HepG2 (cell line): ENCODE results near the gene GLCE. TPM values are rescaled to one million over a fixed set of nuclear protein-coding genes. Genes with fewer than 3 reads are reported as not detected.
A peak's percentile ranks its signal among the peaks of the same experiment; 100 is the strongest.
"Not testable (repeated sequence)": the region's sequence is repeated elsewhere in the genome, so short reads cannot be mapped to it uniquely, and the experiment has no call there.

ENCODE experiments used
- ATAC-seq: fragments of 200-7000 bp; cut with Tn5 transposase; 3 replicates; pipeline ENCODE4 v1.9.1; 2020; ENCODE audit warnings: mild to moderate bottlenecking, moderate library complexity
- BruUV-seq: library from RNA; stranded (reverse); fragments of 400-500 nt; replicated peaks from 2 replicates; lab custom pipeline; 2021; lab: Mats Ljungman, UMichigan
- CTCF ChIA-PET: fragments of 300-600 bp; formaldehyde crosslinking; extraction: SDS; loops from one replicate; lab custom pipeline; 2021; ENCODE audit warnings: low total read pairs, inconsistent platforms, low intra/inter-chr PET ratio; lab: Yijun Ruan, JAX
- POLR2A ChIA-PET: fragments of 350-600 bp; sonication (Branson Sonifier 250); formaldehyde crosslinking; loops from one replicate; lab custom pipeline; 2020; ENCODE audit warnings: antibody characterized with exemption, inconsistent platforms; lab: Yijun Ruan, JAX
- DNase-seq: peaks from one replicate; pipeline ENCODE4 v3.0.0-alpha.2; 2015; ENCODE audit warnings: low spot score
- FAIRE-seq: peaks from 3 replicates; lab custom pipeline; 2011; peaks lifted over from hg19 to GRCh38; lab: Jason Lieb, UNC
- H2AFZ ChIP-seq: one replicate; pipeline ENCODE4 v1.6.1; 2011; ENCODE audit warnings: low read length, inconsistent platforms
- H3K27ac ChIP-seq: fragments of 300-600 bp; 3 replicates; pipeline ENCODE4 v1.8.0; 2011; ENCODE audit warnings: mixed run types, mild to moderate bottlenecking, mixed read lengths, low read length, inconsistent platforms; ENCODE audit not compliant: insufficient read depth; ENCODE audit errors: extremely low read length
- H3K27me3 ChIP-seq, 2 experiments: fragments of 200-600 bp in 1 of 2; 2 replicates in 1 of 2; 3 replicates in 1 of 2; pipeline versions ENCODE4 v1.6.0 to v1.8.0; 2011; ENCODE audit warnings: low read length in 2 of 2, mild to moderate bottlenecking in 2 of 2, moderate library complexity in 2 of 2, inconsistent platforms in 1 of 2; ENCODE audit not compliant: insufficient read depth in 2 of 2, control insufficient read depth in 1 of 2
- H3K36me3 ChIP-seq, 2 experiments: fragments of 200-600 bp in 1 of 2; replicated peaks in 1 of 2; 2 replicates in 1 of 2; 3 replicates in 1 of 2; pipeline versions ENCODE4 v1.5.1 to v1.8.0; 2011; ENCODE audit warnings: low read length in 2 of 2, inconsistent platforms in 1 of 2; ENCODE audit not compliant: insufficient read depth in 2 of 2, control insufficient read depth in 1 of 2
- H3K4me1 ChIP-seq: 2 replicates; pipeline ENCODE4 v1.5.1; 2012; ENCODE audit warnings: low read length, inconsistent platforms; ENCODE audit not compliant: insufficient read depth
- H3K4me2 ChIP-seq: 2 replicates; pipeline ENCODE4 v1.6.0; 2011; ENCODE audit warnings: low read depth, low read length, inconsistent platforms
- H3K4me3 ChIP-seq, 3 experiments: fragments of 200-600 bp in 1 of 3; sonication (generic), shearing (Covaris generic) in 1 of 3; replicated peaks in 1 of 3; 2 replicates each; pipeline ENCODE4 v1.5.1; 2011 to 2016; ENCODE audit warnings: low read length in 3 of 3, inconsistent platforms in 2 of 3, low read depth in 2 of 3, mild to moderate bottlenecking in 2 of 3, control low read depth in 1 of 3, mixed read lengths in 1 of 3; ENCODE audit not compliant: insufficient read depth in 1 of 3
- H3K79me2 ChIP-seq: one replicate; pipeline ENCODE4 v1.6.1; 2011; ENCODE audit warnings: low read length, inconsistent platforms; ENCODE audit not compliant: insufficient read depth
- H3K9ac ChIP-seq: 2 replicates; pipeline ENCODE4 v1.6.0; 2011; ENCODE audit warnings: mild to moderate bottlenecking, low read depth, low read length, inconsistent platforms; ENCODE audit not compliant: insufficient read depth
- H3K9me3 ChIP-seq: 2 replicates; pipeline ENCODE4 v1.5.1; 2012; ENCODE audit warnings: mild to moderate bottlenecking, low read length
- H4K20me1 ChIP-seq: 2 replicates; pipeline ENCODE4 v1.6.0; 2011; ENCODE audit warnings: inconsistent platforms, mild to moderate bottlenecking, low read length, moderate library complexity; ENCODE audit not compliant: insufficient read depth
- SMARCC2 ChIP-seq: fragments of 450-650 bp; IDR thresholded peaks from 2 replicates; pipeline ENCODE4 v1.6.1; 2017; ENCODE audit warnings: antibody characterized with exemption, mild to moderate bottlenecking
- ZMYM3 ChIP-seq: sonication (generic); formaldehyde crosslinking; IDR thresholded peaks from 2 replicates; pipeline ENCODE4 v1.5.1; 2020; ENCODE audit warnings: mild to moderate bottlenecking, missing genetic modification reagents
- ZNF629 ChIP-seq: sonication (generic); formaldehyde crosslinking; conservative IDR thresholded peaks from 2 replicates; pipeline ENCODE4 v1.5.0; 2020; ENCODE audit warnings: missing genetic modification reagents
- WGBS: methylation state at CpG from one replicate; pipeline ENCODE4 v1.1.6; 2017; ENCODE audit warnings: low lambda C conversion rate; 5-methylcytosine and 5-hydroxymethylcytosine counted together
- in situ Hi-C: cut with HindIII; loops from 2 replicates; pipeline ENCODE4 v1.10.0; 2017; ENCODE audit warnings: low pct_unique_long_range_greater_than_20kb; ENCODE audit not compliant: extremely low pct_ligation_motif_present
- intact Hi-C: fragments of 100-400 bp; cut with micrococcal nuclease; formaldehyde crosslinking; loops from one replicate; pipeline ENCODE4 v1.10.0; 2022; ENCODE audit not compliant: unreplicated experiment
- polyA plus RNA-seq, 8 experiments: library from polyadenylated mRNA; depleted of rRNA in 3 of 8; stranded (reverse) in 7 of 8; unstranded in 1 of 8; fragments of >200 nt; fragmentation: Illumina TruSeq in 4 of 8; extraction: Trizol in 4 of 8; gene quantifications; 2 replicates each; pipeline versions ENCODE4 v1.2.1 to v1.2.3, GENCODE V29; 2011 to 2016; ENCODE audit warnings: low read depth in 4 of 8, missing spikeins in 1 of 8, mixed read lengths in 1 of 8; ENCODE audit not compliant: insufficient read depth in 1 of 8
- total RNA-seq, 5 experiments: library from RNA; depleted of rRNA; stranded (reverse); fragments of >200 nt; fragmentation: Illumina TruSeq; extraction: Trizol; gene quantifications; 2 replicates each; pipeline ENCODE4 v1.2.3, GENCODE V29; 2016; ENCODE audit warnings: low read depth in 1 of 5

The GLCE gene
- total and polyA plus RNA-seq, 2 of the 13 experiments (the other 11 are each of a cell fraction or from before 2014, with no cell fraction given) = 12.9 to 23.4 TPM

DNA sequence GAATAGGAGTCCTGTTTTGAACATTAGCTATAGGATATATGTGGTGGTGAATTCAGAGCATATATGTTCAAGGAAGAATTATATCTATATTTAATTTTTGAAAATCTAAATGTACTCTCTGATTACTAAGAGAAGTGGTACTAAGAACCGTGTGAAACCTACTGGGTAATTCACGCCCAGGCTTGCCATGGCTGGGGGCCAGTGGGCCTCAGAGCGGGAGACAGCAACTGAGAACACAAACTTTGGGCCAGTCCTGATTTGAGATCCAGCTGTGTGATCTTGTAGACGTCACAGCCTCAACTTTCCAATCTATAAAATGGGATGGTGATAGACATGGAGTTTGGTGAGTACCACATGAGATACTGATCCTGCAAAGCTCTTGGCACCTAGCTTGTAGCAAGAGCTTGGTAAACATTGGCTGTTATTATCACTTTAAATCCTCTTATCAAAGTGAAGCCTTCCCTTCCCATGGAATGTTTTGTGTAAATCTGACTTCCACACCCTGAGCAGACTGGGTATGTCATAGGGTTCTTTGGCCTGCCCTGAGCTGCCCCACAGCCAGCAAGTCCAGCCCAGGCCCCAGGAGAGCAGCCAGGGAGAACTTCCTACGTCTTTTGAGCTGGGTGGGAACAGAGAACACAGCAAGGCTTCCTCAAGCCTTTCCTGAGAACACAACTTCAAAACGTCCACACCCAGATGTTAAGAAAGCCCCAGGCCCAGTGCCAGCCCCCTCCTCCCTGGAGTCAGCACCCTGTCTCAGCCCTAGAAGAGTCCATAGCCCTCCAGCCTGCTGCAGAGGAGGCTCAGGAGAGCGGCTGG, 130.1 kb downstream of the GLCE start:
- ChIA-PET CTCF (no interaction called here), POLR2A (interaction anchor here (1.1 kb wide), 1 partner anchor 15 kb away, joined by 3 read pairs; no protein-coding TSS in a partner anchor)
- H3K9ac ChIP-seq = no peak overlapping the region
- no peak overlapping the region for H3K27ac ChIP-seq
- no peak for FAIRE-seq
- in situ Hi-C loops = no loop called here
- ATAC-seq = no peak
- no peaks in the 10 kb centered on the region for H3K36me3 ChIP-seq
- H3K4me1 ChIP-seq = peaks cover 21% of the 10 kb centered on the region
- DNase-seq = no peak
- TF ChIP-seq SMARCC2 (no peak), ZNF629 (peak; percentile 89), ZMYM3 (CRISPR knock-in tag) (0 out of 2 replicates have a peak, but pooled peaks have one; percentile 18)
- no peak overlapping the region for H3K4me2 ChIP-seq
- H4K20me1 ChIP-seq = peaks cover 3% of the 10 kb centered on the region; the same call in 1 of the 2 replicates
- no TSS peak for BruUV-seq
- H3K9me3 ChIP-seq = no peaks in the 10 kb centered on the region
- H3K27me3 ChIP-seq = peaks cover 0 to 31% of the 10 kb centered on the region in 2 experiments; a peak in 3 of 5 replicates
- intact Hi-C loops = no loop called here
- WGBS = 41% methylated on average over 6 of the region's 7 CpGs
- no peak overlapping the region for H2AFZ ChIP-seq
- H3K4me3 ChIP-seq = no peak overlapping the region
- no peaks in the 10 kb centered on the region for H3K79me2 ChIP-seq

DNA sequence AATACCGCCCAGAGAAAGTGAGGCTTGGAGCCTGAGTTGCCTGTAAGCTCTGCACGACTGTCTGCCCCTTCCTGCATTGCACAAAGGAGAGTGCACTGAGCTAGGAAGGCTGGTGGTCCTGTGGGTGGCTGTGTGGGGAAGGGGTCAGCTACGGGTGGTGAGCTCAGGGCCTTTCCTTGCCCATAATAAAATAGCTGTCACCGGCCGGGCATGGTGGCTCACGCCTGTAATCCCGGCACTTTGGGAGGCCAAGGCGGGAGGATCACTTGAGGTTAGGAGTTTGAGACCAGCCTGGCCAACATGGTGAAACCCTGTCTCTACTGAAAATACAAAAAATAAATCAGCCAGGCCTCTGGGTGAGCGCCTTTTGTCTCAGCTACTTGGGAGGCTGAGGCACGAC, 131.2 kb downstream of the GLCE start:
- BruUV-seq, H4K20me1 ChIP-seq, H3K4me2 ChIP-seq, FAIRE-seq, H3K9ac ChIP-seq, H3K36me3 ChIP-seq, H3K79me2 ChIP-seq, ATAC-seq, POLR2A ChIA-PET, in situ Hi-C loops, H3K4me3 ChIP-seq, DNase-seq, intact Hi-C loops, H3K27ac ChIP-seq, CTCF ChIA-PET, H3K9me3 ChIP-seq, H2AFZ ChIP-seq: not testable (repeated sequence)
- WGBS = 15% methylated on average over 3 of the region's 10 CpGs
- H3K27me3 ChIP-seq = peaks cover 0 to 40% of the 10 kb centered on the region in 2 experiments; a peak in 3 of 5 replicates
- H3K4me1 ChIP-seq = peaks cover 21% of the 10 kb centered on the region
